Caki2 (cell line): Measurements from ENCODE around the gene SHH. TPM values are rescaled to one million over a fixed set of nuclear protein-coding genes. Genes with fewer than 3 reads are reported as not detected.
A peak's percentile ranks its signal among the peaks of the same experiment; 100 is the strongest.
"Not testable (repeated sequence)": the region's sequence is repeated elsewhere in the genome, so short reads cannot be mapped to it uniquely, and the experiment has no call there.

ENCODE experiments used
- DNase-seq: peaks from one replicate; pipeline ENCODE4 v3.0.0-alpha.2; 2015; ENCODE audit warnings: low read depth
- in situ Hi-C: cut with HindIII; loops from 2 replicates; pipeline ENCODE4 v1.10.0; 2016; ENCODE audit warnings: low sequenced_read_pairs, low pct_unique_long_range_greater_than_20kb, mixed read lengths
- total RNA-seq: library from RNA; depleted of rRNA; stranded (reverse); fragments of >200 nt; shearing (Covaris generic); gene quantifications from 2 replicates; pipeline ENCODE4 v1.2.3, GENCODE V29; 2014; ENCODE audit warnings: low replicate concordance

SHH gene
- total RNA-seq, 1 experiment from 2014 or later: 18.5 TPM

DNA sequence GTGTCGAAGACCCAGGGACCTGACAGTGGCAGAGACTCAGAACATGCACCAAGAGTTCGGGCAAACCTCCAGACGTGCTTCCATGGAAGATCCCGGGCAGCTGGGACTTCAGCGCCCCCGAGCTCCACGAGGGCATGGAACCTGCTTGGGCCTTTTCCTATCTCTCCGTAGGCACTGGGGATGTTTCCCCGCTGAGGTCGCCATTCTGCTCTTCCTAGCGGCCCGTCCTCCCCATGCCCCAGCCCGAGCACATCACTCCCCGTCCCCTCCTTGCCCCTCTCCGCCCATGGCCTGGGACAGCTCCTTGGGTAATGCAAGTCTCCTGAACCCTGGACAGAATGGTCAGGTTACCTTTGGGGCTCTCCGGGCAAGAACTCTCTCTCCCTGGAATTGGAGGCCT is 32.3 kb upstream of the SHH start:
- in situ Hi-C loops: no loop called here
- no peak for DNase-seq

GRCh38 chr7:155844019-155844453 is 31.8 kb upstream of the SHH start:
- peak; percentile 90 for DNase-seq
- in situ Hi-C loops: no loop called here

- in situ Hi-C loops: no loop called here
Measured at GRCh38 chr7:155843426-155844018, 31.3 kb upstream of the SHH start.

GRCh38 chr7:155842496-155843265 is 30.4 kb upstream of the SHH start:
- in situ Hi-C loops: no loop called here
- DNase-seq: no peak

More at GRCh38 chr7:155843426-155844018, 31.3 kb upstream of the SHH start:
- DNase-seq: no peak

DNA sequence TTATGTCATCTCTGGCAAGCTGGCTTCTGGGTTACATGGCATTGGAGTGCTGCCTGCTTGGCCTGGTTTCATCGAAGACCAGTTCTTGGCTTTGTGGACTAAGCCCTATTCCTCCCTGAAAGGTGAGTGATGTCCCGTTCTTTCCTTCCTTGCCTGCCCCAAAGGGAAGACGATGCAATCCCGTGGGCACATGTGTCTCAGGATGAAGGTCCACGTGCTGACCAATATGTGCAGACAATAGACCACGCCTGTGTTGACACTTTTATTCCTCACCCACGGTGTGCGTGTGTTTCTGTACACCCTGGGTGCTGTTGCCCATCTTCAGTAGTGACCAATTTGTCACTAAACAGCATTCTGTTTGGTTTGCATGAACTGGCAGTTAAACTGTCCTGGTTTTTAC is 28.6 kb upstream of the SHH start:
- DNase-seq: no peak
- in situ Hi-C loops: no loop called here

- in situ Hi-C loops: no loop called here
- DNase-seq: no peak
Measured at GRCh38 chr7:155840262-155840885, 28.1 kb upstream of the SHH start.

DNA sequence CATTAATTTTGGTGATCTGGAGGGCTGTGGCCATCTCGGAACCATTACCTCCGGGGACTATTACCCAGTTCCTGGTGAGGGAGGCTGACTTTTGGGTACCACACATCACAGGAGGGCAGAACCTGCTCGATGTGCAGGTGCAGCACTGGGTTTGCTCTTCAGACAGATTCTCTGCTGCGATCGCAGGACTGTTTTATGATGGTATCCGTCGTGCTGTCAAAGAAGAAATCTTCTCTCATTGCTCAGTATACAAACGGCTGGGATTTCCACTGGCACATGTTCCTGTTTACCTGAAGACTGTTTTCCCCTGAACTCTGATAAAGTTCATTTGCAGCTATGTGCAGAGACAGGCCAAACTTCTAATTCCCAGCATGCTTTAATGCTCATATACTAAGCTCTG is 27.2 kb upstream of the SHH start:
- DNase-seq: no peak
- in situ Hi-C loops: no loop called here

DNA sequence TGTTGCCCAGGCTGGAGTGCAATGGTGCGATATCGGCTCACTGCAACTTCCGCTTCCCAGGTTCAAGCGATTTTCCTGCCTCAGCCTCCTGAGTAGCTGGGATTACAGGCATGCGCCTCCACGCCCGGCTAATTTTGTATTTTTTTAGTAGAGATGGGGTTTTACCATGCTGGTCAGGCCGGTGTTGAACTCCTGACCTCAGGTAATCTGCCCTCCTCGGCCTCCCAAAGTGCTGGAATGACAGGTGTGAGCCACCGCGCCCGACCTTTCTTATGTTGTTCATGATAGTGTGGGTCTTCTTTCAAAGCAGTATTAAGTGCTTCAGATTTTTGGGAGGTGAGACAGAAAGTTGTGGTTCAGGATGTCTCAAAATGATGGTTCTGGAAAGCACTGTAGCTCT is 26.0 kb upstream of the SHH start:
- in situ Hi-C loops: not testable (repeated sequence)

GRCh38 chr7:155837126-155837479 is 24.8 kb upstream of the SHH start:
- in situ Hi-C loops: no loop called here
- no peak for DNase-seq

More for the DNA sequence above, 26.0 kb upstream of the SHH start:
- DNase-seq: not testable (repeated sequence)

- in situ Hi-C loops: no loop called here
- DNase-seq: no peak
Measured at GRCh38 chr7:155836216-155837125, 24.2 kb upstream of the SHH start.

DNA sequence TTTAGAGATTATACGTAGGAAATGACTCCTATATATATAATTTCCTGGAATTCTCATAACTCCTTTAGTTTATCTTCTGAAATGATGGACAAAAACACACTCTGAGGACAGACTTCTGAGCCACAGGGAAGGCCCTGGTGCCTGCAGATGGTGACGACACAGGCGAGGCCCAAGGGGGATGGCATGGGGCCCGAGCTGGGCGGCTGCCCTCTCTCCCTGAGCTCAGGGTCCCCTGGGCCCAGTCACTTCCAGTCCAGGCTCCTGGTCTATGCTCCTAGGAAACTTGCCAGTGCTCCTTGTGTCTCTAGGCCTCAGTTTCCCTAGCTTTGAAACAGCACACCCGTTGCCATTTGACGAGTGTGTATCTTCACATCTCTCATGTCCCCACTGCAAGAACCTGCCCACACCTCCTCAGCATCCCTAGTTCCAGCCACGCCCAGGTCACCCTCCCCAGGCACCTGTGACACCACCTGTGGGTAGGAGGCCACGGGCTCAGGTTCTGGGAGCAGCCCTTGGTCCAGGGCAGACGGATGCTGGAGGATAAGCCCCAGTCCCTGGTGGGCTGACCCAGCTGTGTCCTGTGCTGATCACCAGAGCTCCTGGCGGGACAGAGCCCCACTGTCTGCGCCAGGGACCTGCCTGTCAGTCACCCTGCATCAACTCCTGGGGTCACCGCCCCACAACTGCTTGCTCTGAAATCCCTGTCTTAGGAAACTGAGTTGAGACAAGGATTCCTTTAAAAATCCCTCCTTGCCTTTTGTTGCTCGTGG is 23.4 kb upstream of the SHH start:
- DNase-seq: no peak
- in situ Hi-C loops: no loop called here

DNA sequence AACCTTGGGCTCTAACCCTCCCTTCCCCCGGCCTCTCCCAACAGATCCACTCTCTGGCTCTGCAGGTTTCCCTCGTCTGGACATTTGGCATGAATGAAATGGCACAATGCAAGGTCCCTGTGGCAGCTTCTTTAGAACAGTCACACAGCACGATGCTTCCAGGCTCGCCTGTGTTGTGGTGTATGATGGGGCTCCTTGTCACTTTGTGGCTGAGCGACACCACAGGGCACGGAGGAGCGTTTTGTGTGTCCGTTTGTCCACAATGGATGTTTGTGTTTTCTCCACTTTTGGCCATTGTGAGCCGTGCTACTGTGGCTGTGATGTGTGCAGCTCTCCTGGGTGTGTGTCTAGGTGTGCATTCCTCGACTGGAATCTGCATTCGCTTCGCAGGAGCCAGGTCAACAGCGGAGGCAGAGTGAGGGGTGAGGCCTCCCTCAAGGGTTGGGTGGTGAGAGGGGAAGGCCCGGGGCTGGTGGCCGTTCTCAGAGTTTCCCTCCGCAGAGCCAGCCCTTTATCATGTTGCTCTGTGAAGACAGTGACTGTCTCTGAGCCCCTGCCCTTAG is 22.3 kb upstream of the SHH start:
- in situ Hi-C loops: no loop called here
- no peak for DNase-seq

DNA sequence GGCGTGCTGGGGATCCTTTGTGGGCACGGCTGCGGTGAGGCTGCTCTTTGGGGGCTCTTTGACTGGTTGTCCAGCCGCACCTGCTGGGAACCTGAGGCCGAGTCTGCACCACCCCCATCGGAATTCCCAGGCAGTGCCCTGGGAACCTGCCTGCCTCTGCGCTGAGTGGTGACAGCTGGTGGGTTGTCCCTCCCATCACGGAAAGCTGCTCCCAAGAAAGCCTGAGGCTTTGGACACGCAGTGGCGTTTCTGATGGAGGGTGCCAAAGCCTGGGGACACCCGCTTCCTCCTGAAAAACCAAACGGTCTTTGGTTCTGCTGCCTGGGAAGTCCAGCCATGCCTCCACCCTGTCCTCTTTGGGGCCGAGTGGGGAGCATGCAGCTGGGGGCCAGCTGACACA is 21.4 kb upstream of the SHH start:
- no peak for DNase-seq
- in situ Hi-C loops: no loop called here

DNA sequence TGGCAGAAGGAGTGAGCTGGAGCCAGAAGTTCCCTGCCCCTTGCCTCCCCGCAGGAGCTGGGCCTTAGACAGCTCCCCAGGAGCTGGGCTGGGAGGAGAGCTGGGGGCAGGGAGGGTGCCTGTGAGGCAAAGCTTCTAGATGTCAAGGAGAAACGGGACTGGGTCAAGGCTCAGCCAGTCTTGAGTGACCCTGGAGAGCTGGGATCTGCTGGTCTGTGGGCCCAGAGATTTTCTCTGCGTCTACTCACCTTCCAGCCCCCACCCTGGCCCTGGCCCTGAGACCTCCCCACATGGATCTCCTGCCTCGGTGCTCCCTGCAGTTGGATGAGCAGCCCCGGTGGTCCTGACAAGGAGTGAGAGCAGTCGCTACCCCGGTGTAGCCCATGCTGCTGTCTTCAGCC is 20.3 kb upstream of the SHH start:
- in situ Hi-C loops: no loop called here
- no peak for DNase-seq

- DNase-seq: no peak
- in situ Hi-C loops: no loop called here
Measured at GRCh38 chr7:155831807-155832524, 19.7 kb upstream of the SHH start.

DNA sequence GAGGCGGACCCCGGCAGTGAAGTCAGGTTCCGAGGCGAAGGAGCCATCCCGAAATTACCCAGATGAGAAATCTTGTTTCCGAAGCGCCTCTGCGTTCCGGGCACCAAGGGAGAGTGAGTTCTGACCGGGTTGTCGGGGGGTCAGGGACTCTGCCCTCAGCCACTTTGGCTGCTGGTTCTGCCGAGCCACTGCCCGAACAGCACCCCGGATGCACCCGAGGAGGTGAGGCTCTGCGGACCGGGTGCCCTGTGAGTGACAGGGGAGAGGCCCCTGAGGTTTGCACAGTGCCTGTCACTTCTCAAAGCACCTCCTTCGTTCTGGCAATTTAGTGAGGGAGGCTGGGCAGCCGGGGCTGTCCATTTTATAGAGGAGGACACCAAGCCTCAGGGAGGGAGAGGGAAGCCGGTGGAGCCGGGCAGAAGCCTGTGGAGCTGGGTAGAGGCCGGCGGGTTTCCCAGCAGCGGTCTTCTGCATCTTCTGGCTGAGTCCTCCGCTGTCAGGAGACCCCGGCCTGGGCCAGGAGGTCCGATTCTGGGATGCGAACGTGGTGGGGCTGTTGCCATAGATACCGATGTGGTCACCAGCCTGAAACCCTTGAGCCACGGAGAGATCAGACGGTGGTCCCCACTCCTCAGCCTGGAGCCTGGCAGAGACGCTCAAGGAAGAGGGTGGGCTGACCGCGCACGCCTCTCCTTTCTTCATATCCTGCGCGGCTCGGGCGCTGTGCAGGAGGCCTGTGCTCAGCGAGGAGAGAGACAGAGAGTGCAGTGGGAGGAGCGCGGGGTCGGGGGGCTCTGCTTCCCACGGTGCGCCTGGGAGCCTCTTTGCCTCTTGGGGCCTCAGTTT is 18.9 kb upstream of the SHH start:
- in situ Hi-C loops: no loop called here
- no peak for DNase-seq
